Esophagus squamous epithelium (tissue), 5 donors: ENCODE results near the gene RNF133. TPM values are rescaled to one million over a fixed set of nuclear protein-coding genes. Genes with fewer than 3 reads are reported as not detected.

Experiments used
- DNase-seq: peaks from one replicate; lab custom pipeline; 2025; lab: John Stamatoyannopoulos, UW
- H3K27ac ChIP-seq, 4 donors: fragments of 200-600 bp; sonication (generic); one replicate each; pipeline ENCODE4 v1.5.1; 2016 to 2019; ENCODE audit warnings: mild to moderate bottlenecking in 1 of 4
- H3K27me3 ChIP-seq, 4 donors: fragments of 200-600 bp; sonication (generic); 1 replicate in 3 of 4; 2 replicates in 1 of 4; pipeline versions ENCODE4 v1.5.1 to v1.6.0; 2017 to 2021; ENCODE audit warnings: antibody characterized with exemption in 1 of 4
- H3K36me3 ChIP-seq, 3 donors: fragments of 200-600 bp; sonication (generic); one replicate each; pipeline ENCODE4 v1.5.1; 2016 to 2019
- H3K4me1 ChIP-seq, 3 donors: fragments of 200-600 bp; sonication (generic); one replicate each; pipeline ENCODE4 v1.5.1; 2017 to 2019
- H3K4me3 ChIP-seq, 4 donors: fragments of 200-600 bp; sonication (generic); 1 replicate in 3 of 4; 2 replicates in 1 of 4; pipeline ENCODE4 v1.5.1; 2016 to 2019; ENCODE audit warnings: mild to moderate bottlenecking in 2 of 4, moderate library complexity in 1 of 4
- H3K9me3 ChIP-seq, 3 donors: fragments of 200-600 bp; sonication (generic); one replicate each; pipeline ENCODE4 v1.5.1; 2016 to 2019
- POLR2A ChIP-seq, 4 donors: fragments of 450-650 bp; IDR thresholded peaks; one replicate each; pipeline ENCODE4 v1.6.1; 2017; ENCODE audit warnings: antibody characterized with exemption in 4 of 4, mild to moderate bottlenecking in 4 of 4, moderate library complexity in 3 of 4
- WGBS, 2 donors: methylation state at CpG; one replicate each; pipeline ENCODE4 v1.1.5; 2018; 5-methylcytosine and 5-hydroxymethylcytosine counted together
- intact Hi-C: fragments of 100-400 bp; cut with DNase I; formaldehyde crosslinking; loops from one replicate; pipeline ENCODE4 v1.15.0; 2022
- total RNA-seq, 4 donors: library from RNA; depleted of rRNA; stranded (reverse); fragments of >200 nt; gene quantifications; one replicate each; pipeline ENCODE4 v1.1.0, GENCODE V29; 2016
- TF ChIP-seq, protein P1 (sequence below), 6 experiments: fragments of 450-650 bp in 4 of 6; fragments of 200-600 bp in 2 of 6; sonication (generic) in 2 of 6; IDR thresholded peaks; one replicate each; pipeline ENCODE4 v1.5.1; 2016 to 2019; ENCODE audit warnings: antibody characterized with exemption in 6 of 6, mild to moderate bottlenecking in 4 of 6, moderate library complexity in 4 of 6
- donor health status: DM: yes; HTN: yes; CAD: no.

Gene RNF133
- total RNA-seq, 4 donors from 2014 or later = 0.40 to 0.57 TPM; not detected in 2

DNA sequence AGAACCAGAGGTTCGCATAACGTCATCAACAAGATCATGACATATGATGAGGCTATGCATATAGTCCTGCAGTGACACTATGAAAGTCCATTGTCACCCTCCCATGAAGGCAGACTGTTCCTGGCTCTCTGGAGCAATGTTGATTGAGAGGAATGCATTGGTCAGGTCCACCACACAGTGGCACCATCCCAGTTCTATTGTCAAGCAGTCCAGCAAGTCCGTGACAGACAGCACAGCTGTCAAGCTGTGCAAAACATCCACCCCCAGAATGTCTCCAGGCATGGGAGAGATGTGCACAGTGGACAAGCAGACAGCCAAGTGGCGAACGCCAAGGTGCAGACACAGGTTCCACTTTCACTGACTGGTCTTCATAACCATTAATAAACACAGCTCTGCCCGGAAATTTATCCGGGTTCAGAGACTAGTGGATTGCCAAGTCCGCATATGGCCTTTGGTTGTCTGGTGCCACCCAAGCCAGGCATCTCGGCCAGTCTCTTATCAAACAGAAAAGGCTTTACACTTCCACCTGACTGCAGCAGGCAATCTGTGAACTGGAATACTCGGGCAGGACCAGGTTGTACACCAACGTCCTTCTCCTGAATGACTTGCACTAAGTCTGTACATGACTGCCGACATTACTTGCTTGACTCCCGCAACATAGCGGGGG, 7.2 kb downstream of the RNF133 start:
- TF ChIP-seq POLR2A (IDR thresholded peaks at IDR 0.05) = no peak
- TF ChIP-seq, protein P1, sequence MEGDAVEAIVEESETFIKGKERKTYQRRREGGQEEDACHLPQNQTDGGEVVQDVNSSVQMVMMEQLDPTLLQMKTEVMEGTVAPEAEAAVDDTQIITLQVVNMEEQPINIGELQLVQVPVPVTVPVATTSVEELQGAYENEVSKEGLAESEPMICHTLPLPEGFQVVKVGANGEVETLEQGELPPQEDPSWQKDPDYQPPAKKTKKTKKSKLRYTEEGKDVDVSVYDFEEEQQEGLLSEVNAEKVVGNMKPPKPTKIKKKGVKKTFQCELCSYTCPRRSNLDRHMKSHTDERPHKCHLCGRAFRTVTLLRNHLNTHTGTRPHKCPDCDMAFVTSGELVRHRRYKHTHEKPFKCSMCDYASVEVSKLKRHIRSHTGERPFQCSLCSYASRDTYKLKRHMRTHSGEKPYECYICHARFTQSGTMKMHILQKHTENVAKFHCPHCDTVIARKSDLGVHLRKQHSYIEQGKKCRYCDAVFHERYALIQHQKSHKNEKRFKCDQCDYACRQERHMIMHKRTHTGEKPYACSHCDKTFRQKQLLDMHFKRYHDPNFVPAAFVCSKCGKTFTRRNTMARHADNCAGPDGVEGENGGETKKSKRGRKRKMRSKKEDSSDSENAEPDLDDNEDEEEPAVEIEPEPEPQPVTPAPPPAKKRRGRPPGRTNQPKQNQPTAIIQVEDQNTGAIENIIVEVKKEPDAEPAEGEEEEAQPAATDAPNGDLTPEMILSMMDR (IDR thresholded peaks at IDR 0.05) = no peak
- H3K4me1 ChIP-seq = no peaks in the 10 kb centered on the region
- WGBS, 2 donors = 93 to 96% methylated on average over 5 to 11 of the region's 14 CpGs

GRCh38 chr7:122689346-122690109, 9.4 kb downstream of the RNF133 start:
- no peak for DNase-seq
- no peak overlapping the region for H3K4me3 ChIP-seq
- H3K9me3 ChIP-seq = no peaks in the 10 kb centered on the region
- no peaks in the 10 kb centered on the region for H3K4me1 ChIP-seq
- no peaks in the 10 kb centered on the region for H3K36me3 ChIP-seq
- intact Hi-C loops = no loop called here
- no peak for TF ChIP-seq POLR2A (IDR thresholded peaks at IDR 0.05)
- TF ChIP-seq, protein P1 (IDR thresholded peaks at IDR 0.05) = no peak
- H3K27ac ChIP-seq = no peak overlapping the region
- WGBS, 2 donors = 90 to 96% methylated on average over 2 to 5 of the region's 13 CpGs
- no peaks in the 10 kb centered on the region for H3K27me3 ChIP-seq

More for the DNA sequence above, 7.2 kb downstream of the RNF133 start:
- Histone ChIP-seq H3K36me3 (no peaks in the 10 kb centered on the region), H3K9me3 (no peaks in the 10 kb centered on the region), H3K27me3 (no peaks in the 10 kb centered on the region), H3K27ac (no peak overlapping the region), H3K4me3 (no peak overlapping the region)
- no peak for DNase-seq
- intact Hi-C loops = no loop called here

GRCh38 chr7:122688400-122688998, 10.4 kb downstream of the RNF133 start:
- Histone ChIP-seq H3K4me1 (no peaks in the 10 kb centered on the region), H3K27ac (no peak overlapping the region), H3K36me3 (no peaks in the 10 kb centered on the region), H3K9me3 (no peaks in the 10 kb centered on the region), H3K27me3 (no peaks in the 10 kb centered on the region), H3K4me3 (no peak overlapping the region)
- intact Hi-C loops = no loop called here
- no peak for DNase-seq
- TF ChIP-seq POLR2A (IDR thresholded peaks at IDR 0.05) = no peak
- TF ChIP-seq, protein P1 (IDR thresholded peaks at IDR 0.05) = no peak
- WGBS, 2 donors = 58% methylated on average over 4 to 5 of the region's 6 CpGs

GRCh38 chr7:122686360-122686878, 12.5 kb downstream of the RNF133 start:
- intact Hi-C loops = no loop called here
- no peaks in the 10 kb centered on the region for H3K9me3 ChIP-seq
- H3K27ac ChIP-seq = no peak overlapping the region
- no peaks in the 10 kb centered on the region for H3K27me3 ChIP-seq
- no peak for DNase-seq
- no peaks in the 10 kb centered on the region for H3K36me3 ChIP-seq
- no peaks in the 10 kb centered on the region for H3K4me1 ChIP-seq
- TF ChIP-seq, protein P1 (IDR thresholded peaks at IDR 0.05) = no peak
- no peak for TF ChIP-seq POLR2A (IDR thresholded peaks at IDR 0.05)
- H3K4me3 ChIP-seq = no peak overlapping the region
- 74% methylated on average over 10 of the region's 10 CpGs for WGBS, 2 donors
